Stimulated activated CD8-positive, alpha-beta memory T cell treated with anti-CD3 and anti-CD28 coated beads, Interleukin-12 subunit alpha, Interleukin-12 subunit beta, amount 100 ng/mL, for 4 hours (primary cell): Measurements from ENCODE around the gene B4GALT6.

ENCODE experiments used
- DNase-seq: peaks from one replicate; pipeline ENCODE4 v3.0.0-alpha.2; 2020; ENCODE audit warnings: low read depth

Gene B4GALT6

GRCh38 chr18:31631526-31631925 lies 52.9 kb downstream of the B4GALT6 start:
- no peak for DNase-seq

- DNase-seq, result no peak
Measured at GRCh38 chr18:31630549-31630948, 53.8 kb downstream of the B4GALT6 start.

GRCh38 chr18:31626409-31626808 lies 58.0 kb downstream of the B4GALT6 start:
- DNase-seq, result no peak

- no peak for DNase-seq
Measured at GRCh38 chr18:31624892-31625640, 59.3 kb downstream of the B4GALT6 start.

- DNase-seq, result no peak
Measured at GRCh38 chr18:31619291-31619690, 65.1 kb downstream of the B4GALT6 start.

- no peak for DNase-seq
Measured at GRCh38 chr18:31618801-31619200, 65.6 kb downstream of the B4GALT6 start.

- no peak for DNase-seq
Measured at GRCh38 chr18:31617031-31617717, 67.2 kb downstream of the B4GALT6 start.

GRCh38 chr18:31616586-31616985 lies 67.8 kb downstream of the B4GALT6 start:
- no peak for DNase-seq

GRCh38 chr18:31614044-31614443 lies 70.3 kb downstream of the B4GALT6 start:
- DNase-seq, result no peak

- no peak for DNase-seq
Measured at GRCh38 chr18:31612124-31612523, 72.3 kb downstream of the B4GALT6 start.

GRCh38 chr18:31611511-31611910 lies 72.9 kb downstream of the B4GALT6 start:
- no peak for DNase-seq

- no peak for DNase-seq
Measured at GRCh38 chr18:31610286-31611205, 73.8 kb downstream of the B4GALT6 start.

- DNase-seq, result no peak
Measured at GRCh38 chr18:31609886-31610285, 74.5 kb downstream of the B4GALT6 start.

- no peak for DNase-seq
Measured at GRCh38 chr18:31607384-31607783, 77.0 kb downstream of the B4GALT6 start.

GRCh38 chr18:31606265-31606664 lies 78.1 kb downstream of the B4GALT6 start:
- no peak for DNase-seq

GRCh38 chr18:31603315-31603714 lies 81.1 kb downstream of the B4GALT6 start:
- DNase-seq, result no peak

- no peak for DNase-seq
Measured at GRCh38 chr18:31598021-31598805, 86.2 kb downstream of the B4GALT6 start.

GRCh38 chr18:31596081-31596872 lies 88.1 kb downstream of the B4GALT6 start:
- DNase-seq, result no peak

- DNase-seq, result no peak
Measured at GRCh38 chr18:31595121-31595771, 89.1 kb downstream of the B4GALT6 start.

GRCh38 chr18:31592506-31593157 lies 91.7 kb downstream of the B4GALT6 start:
- no peak for DNase-seq
